Activated CD4-positive, alpha-beta T cell treated with anti-CD3 and anti-CD28 coated beads, Interleukin-2, amount 10 ng/mL, durations not matched to agents 7 days and 5 days (primary cell): ENCODE results near the gene PPP1R7. TPM values are rescaled to one million over a fixed set of nuclear protein-coding genes. Genes with fewer than 3 reads are reported as not detected.

ENCODE experiments used
- CTCF ChIA-PET: fragments of 350-600 bp; sonication (Branson Sonifier 250); formaldehyde crosslinking; loops from one replicate; lab custom pipeline; 2021; ENCODE audit warnings: antibody characterized with exemption; lab: Charles Lee
- POLR2A ChIA-PET: fragments of 350-600 bp; sonication (Branson Sonifier 250); formaldehyde crosslinking; loops from one replicate; lab custom pipeline; 2021; ENCODE audit warnings: antibody characterized with exemption; lab: Charles Lee
- DNase-seq: peaks from one replicate; pipeline ENCODE4 v3.0.0-alpha.2; 2020
- H3K27ac Mint-ChIP-seq: one replicate; pipeline ENCODE4 v1.8.0; 2021; ENCODE audit warnings: mild to moderate bottlenecking, moderate library complexity, mixed read lengths
- H3K27me3 Mint-ChIP-seq: one replicate; pipeline ENCODE4 v1.8.0; 2021; ENCODE audit warnings: mixed read lengths
- H3K36me3 Mint-ChIP-seq: one replicate; pipeline ENCODE4 v1.8.0; 2021; ENCODE audit warnings: low read depth, mixed read lengths
- H3K4me1 Mint-ChIP-seq: one replicate; pipeline ENCODE4 v1.8.0; 2021; ENCODE audit warnings: mixed read lengths
- H3K4me3 Mint-ChIP-seq: one replicate; pipeline ENCODE4 v1.8.0; 2021; ENCODE audit warnings: mild to moderate bottlenecking, moderate library complexity, mixed read lengths
- H3K9me3 Mint-ChIP-seq: one replicate; pipeline ENCODE4 v1.8.0; 2021; ENCODE audit warnings: mixed read lengths
- total RNA-seq, 2 experiments: library from RNA; stranded (reverse); gene quantifications; one replicate each; pipeline ENCODE4 v1.2.3, GENCODE V29; 2021

The PPP1R7 gene
- total RNA-seq, 2 experiments from 2014 or later = 89.5 to 110 TPM

GRCh38 chr2:241161646-241162281 is 11.5 kb downstream of the PPP1R7 start:
- Mint-ChIP-seq H3K4me1 (no peaks in the 10 kb centered on the region), H3K4me3 (no peak overlapping the region), H3K9me3 (no peaks in the 10 kb centered on the region), H3K27ac (no peak overlapping the region), H3K36me3 (peaks cover 16% of the 10 kb centered on the region), H3K27me3 (no peaks in the 10 kb centered on the region)
- POLR2A ChIA-PET = no interaction called here
- no peak for DNase-seq
- CTCF ChIA-PET = no interaction called here

DNA sequence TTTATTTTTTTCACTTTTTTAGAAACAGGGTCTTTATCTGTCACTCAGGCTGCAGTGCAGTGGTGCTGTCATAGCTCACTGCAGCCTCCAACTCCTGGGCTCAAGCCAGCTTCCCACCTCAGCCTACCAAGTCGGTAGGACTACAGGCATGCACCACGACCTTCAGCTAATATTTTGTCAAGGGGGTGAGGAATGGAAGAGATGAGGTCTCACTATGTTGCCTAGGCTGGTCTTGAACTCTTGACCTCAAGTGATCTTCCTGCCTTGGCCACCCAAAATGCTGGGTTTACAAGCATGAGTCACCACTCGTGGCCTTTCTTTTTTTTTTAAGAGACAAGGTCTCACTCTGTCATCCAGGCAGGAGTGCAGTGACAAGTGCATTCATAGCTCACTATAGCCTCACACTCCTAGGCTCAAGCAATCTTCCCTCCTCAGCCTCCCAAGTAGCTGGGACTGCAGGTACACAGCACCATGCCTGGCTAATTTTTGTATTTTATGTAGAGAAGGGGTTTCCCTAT is 13.4 kb downstream of the PPP1R7 start:
- no peaks in the 10 kb centered on the region for H3K9me3 Mint-ChIP-seq

DNA sequence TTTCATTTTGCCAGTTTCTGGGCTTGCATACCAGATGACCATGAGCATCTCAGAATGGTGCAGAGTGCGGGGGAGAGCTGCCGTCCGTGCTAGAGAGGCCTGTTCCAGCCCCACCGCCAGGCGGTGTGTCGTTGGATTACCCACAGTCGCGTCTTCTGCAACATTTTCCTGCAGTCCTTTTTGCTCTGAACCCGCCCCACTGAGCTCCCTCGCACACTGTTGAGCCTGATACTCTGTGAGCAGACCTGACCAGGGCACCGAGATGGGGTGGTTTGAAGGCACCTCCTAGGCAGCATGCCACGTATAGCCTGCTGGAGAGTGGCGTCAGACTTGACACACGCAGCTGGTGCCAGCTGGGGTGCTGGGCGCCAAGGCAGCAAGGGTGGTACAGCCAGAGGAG is 18.1 kb downstream of the PPP1R7 start:
- no peak for DNase-seq
- Mint-ChIP-seq H3K27me3 (no peaks in the 10 kb centered on the region), H3K4me3 (no peak overlapping the region), H3K36me3 (peaks cover 49% of the 10 kb centered on the region), H3K4me1 (no peaks in the 10 kb centered on the region), H3K27ac (no peak overlapping the region), H3K9me3 (peaks cover 16% of the 10 kb centered on the region)
- CTCF ChIA-PET = interaction anchor here (1.0 to 1.2 kb wide), 2 partner anchors 18 to 32 kb away, joined by 3 read pairs; partner anchors contain the start of gene PPP1R7
- POLR2A ChIA-PET = no interaction called here

More for the DNA sequence above, 13.4 kb downstream of the PPP1R7 start:
- DNase-seq = no peak
- CTCF ChIA-PET = no interaction called here
- Mint-ChIP-seq H3K4me3 (no peak overlapping the region), H3K4me1 (no peaks in the 10 kb centered on the region), H3K27ac (no peak overlapping the region), H3K36me3 (peaks cover 21% of the 10 kb centered on the region), H3K27me3 (no peaks in the 10 kb centered on the region)
- POLR2A ChIA-PET = no interaction called here

- no peak overlapping the region for H3K27ac Mint-ChIP-seq
- POLR2A ChIA-PET = no interaction called here
- peaks cover 16% of the 10 kb centered on the region for H3K9me3 Mint-ChIP-seq
- no peaks in the 10 kb centered on the region for H3K27me3 Mint-ChIP-seq
- peaks cover 50% of the 10 kb centered on the region for H3K36me3 Mint-ChIP-seq
- H3K4me3 Mint-ChIP-seq = no peak overlapping the region
- H3K4me1 Mint-ChIP-seq = no peaks in the 10 kb centered on the region
- CTCF ChIA-PET = interaction anchor here (1.2 kb wide), 2 partner anchors 21 to 24 kb away, joined by 3 read pairs; partner anchors contain the start of gene PASK
- DNase-seq = no peak
Observed at GRCh38 chr2:241173557-241173956, 23.3 kb downstream of the PPP1R7 start.

GRCh38 chr2:241177526-241178334 is 27.5 kb downstream of the PPP1R7 start:
- no peaks in the 10 kb centered on the region for H3K9me3 Mint-ChIP-seq

GRCh38 chr2:241178961-241179360 is 28.7 kb downstream of the PPP1R7 start:
- ChIA-PET CTCF (no interaction called here), POLR2A (no interaction called here)
- Mint-ChIP-seq H3K27ac (no peak overlapping the region), H3K36me3 (peaks cover 16% of the 10 kb centered on the region), H3K4me3 (no peak overlapping the region), H3K9me3 (no peaks in the 10 kb centered on the region), H3K4me1 (no peaks in the 10 kb centered on the region), H3K27me3 (no peaks in the 10 kb centered on the region)
- DNase-seq = no peak

More at GRCh38 chr2:241177526-241178334, 27.5 kb downstream of the PPP1R7 start:
- DNase-seq = no peak
- Mint-ChIP-seq H3K36me3 (peaks cover 23% of the 10 kb centered on the region), H3K4me3 (no peak overlapping the region), H3K4me1 (no peaks in the 10 kb centered on the region), H3K27ac (peak overlapping the region; percentile 13), H3K27me3 (no peaks in the 10 kb centered on the region)
- POLR2A ChIA-PET = no interaction called here
- CTCF ChIA-PET = interaction anchor here (0.6 kb wide), 2 partner anchors 68 to 116 kb away, joined by 3 read pairs; no protein-coding TSS in a partner anchor

DNA sequence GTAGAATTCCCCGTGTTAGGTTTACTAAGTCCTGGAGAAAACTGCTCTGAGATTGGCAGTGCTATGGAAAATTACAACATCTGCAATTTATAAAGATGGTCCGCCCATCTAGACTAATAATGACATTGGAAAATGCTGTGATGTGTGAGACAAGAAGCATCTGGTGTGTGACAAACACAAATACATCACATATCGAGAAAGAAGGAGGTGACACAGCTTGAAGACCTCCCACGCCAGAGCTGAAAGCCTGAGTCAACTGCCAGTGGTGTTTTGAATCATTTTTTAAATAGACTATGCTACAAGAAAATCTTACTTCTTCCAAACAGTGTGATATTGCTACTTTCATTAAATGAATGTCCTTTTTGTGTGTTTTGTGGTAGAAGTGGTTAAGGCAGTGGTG is 29.6 kb downstream of the PPP1R7 start:
- Mint-ChIP-seq H3K9me3 (no peaks in the 10 kb centered on the region), H3K4me3 (no peak overlapping the region), H3K27me3 (no peaks in the 10 kb centered on the region), H3K4me1 (no peaks in the 10 kb centered on the region), H3K36me3 (peaks cover 15% of the 10 kb centered on the region), H3K27ac (no peak overlapping the region)
- ChIA-PET CTCF (interaction anchor here (0.9 kb wide), 1 partner anchor 9 kb away, joined by 4 read pairs; no protein-coding TSS in a partner anchor), POLR2A (no interaction called here)
- no peak for DNase-seq

DNA sequence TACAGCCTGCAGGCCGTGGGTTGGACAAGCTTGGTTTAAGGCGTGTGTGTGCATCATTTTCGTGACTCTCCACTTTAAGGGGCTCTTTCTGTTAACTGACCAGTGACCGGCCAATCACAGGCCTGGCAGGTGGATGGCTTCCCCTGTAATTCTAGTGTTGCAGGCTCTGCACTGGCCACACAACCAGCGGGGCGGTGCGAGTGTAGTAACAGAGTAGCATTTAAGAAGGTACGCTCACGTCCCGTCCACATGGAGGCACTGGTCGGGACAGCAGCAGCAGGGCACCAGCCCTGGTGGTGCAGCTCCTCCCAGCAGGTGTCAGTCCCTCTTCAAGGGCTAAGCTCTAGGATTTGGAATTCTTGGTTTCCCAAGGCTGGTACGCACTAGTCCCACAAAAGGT is 30.2 kb downstream of the PPP1R7 start:
- ChIA-PET CTCF (interaction anchor here (0.9 kb wide), 1 partner anchor 9 kb away, joined by 4 read pairs; no protein-coding TSS in a partner anchor), POLR2A (no interaction called here)
- no peak for DNase-seq
- H3K9me3 Mint-ChIP-seq = no peaks in the 10 kb centered on the region
- H3K27me3 Mint-ChIP-seq = no peaks in the 10 kb centered on the region
- H3K4me1 Mint-ChIP-seq = no peaks in the 10 kb centered on the region
- H3K4me3 Mint-ChIP-seq = no peak overlapping the region
- H3K36me3 Mint-ChIP-seq = peaks cover 11% of the 10 kb centered on the region
- H3K27ac Mint-ChIP-seq = no peak overlapping the region

- ChIA-PET CTCF (no interaction called here), POLR2A (no interaction called here)
- Mint-ChIP-seq H3K9me3 (no peaks in the 10 kb centered on the region), H3K4me3 (no peak overlapping the region), H3K27ac (no peak overlapping the region), H3K4me1 (no peaks in the 10 kb centered on the region), H3K36me3 (peaks cover 11% of the 10 kb centered on the region), H3K27me3 (no peaks in the 10 kb centered on the region)
- DNase-seq = no peak
Observed at GRCh38 chr2:241182126-241182525, 31.9 kb downstream of the PPP1R7 start.

- Mint-ChIP-seq H3K9me3 (no peaks in the 10 kb centered on the region), H3K27ac (no peak overlapping the region), H3K4me1 (no peaks in the 10 kb centered on the region), H3K4me3 (no peak overlapping the region), H3K36me3 (peaks cover 11% of the 10 kb centered on the region), H3K27me3 (no peaks in the 10 kb centered on the region)
- POLR2A ChIA-PET = no interaction called here
- CTCF ChIA-PET = no interaction called here
- no peak for DNase-seq
Observed at GRCh38 chr2:241182531-241183133, 32.4 kb downstream of the PPP1R7 start.

GRCh38 chr2:241183221-241183620 is 33.0 kb downstream of the PPP1R7 start:
- H3K27ac Mint-ChIP-seq = no peak overlapping the region
- CTCF ChIA-PET = no interaction called here

DNA sequence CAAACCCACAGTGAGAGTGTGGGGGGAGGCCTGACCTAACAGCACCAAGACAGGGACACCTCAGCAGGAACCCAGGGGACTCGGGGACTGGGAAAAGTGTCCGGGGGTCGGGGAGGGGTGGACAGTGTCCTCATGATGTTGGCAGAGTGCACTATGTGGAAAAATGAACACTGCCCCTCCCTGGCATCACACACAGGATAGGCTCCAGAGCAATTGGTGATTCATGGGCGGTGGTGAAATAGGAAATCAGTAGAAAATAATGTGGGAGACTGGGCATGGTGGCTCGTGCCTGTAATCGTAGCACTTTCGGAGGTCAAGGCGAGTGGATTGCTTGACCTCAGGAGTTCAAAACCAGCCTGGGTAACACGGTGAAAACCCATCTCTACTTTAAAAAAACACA is 34.6 kb downstream of the PPP1R7 start:
- Mint-ChIP-seq H3K27ac (no peak overlapping the region), H3K27me3 (no peaks in the 10 kb centered on the region), H3K36me3 (no peaks in the 10 kb centered on the region), H3K9me3 (no peaks in the 10 kb centered on the region), H3K4me3 (no peak overlapping the region), H3K4me1 (no peaks in the 10 kb centered on the region)
- DNase-seq = no peak
- CTCF ChIA-PET = no interaction called here
- POLR2A ChIA-PET = no interaction called here

More at GRCh38 chr2:241183221-241183620, 33.0 kb downstream of the PPP1R7 start:
- no peak for DNase-seq
- Mint-ChIP-seq H3K4me1 (no peaks in the 10 kb centered on the region), H3K9me3 (no peaks in the 10 kb centered on the region), H3K4me3 (no peak overlapping the region), H3K27me3 (no peaks in the 10 kb centered on the region), H3K36me3 (peaks cover 8% of the 10 kb centered on the region)
- POLR2A ChIA-PET = no interaction called here

GRCh38 chr2:241185961-241186360 is 35.7 kb downstream of the PPP1R7 start:
- Mint-ChIP-seq H3K9me3 (no peaks in the 10 kb centered on the region), H3K4me3 (no peak overlapping the region), H3K36me3 (no peaks in the 10 kb centered on the region), H3K27ac (no peak overlapping the region), H3K27me3 (no peaks in the 10 kb centered on the region), H3K4me1 (no peaks in the 10 kb centered on the region)
- ChIA-PET CTCF (no interaction called here), POLR2A (no interaction called here)
- no peak for DNase-seq
